ENCODE data around the gene CMC1. TPM values are rescaled to one million over a fixed set of nuclear protein-coding genes. Genes with fewer than 3 reads are reported as not detected.
"Not testable (repeated sequence)": the region's sequence is repeated elsewhere in the genome, so short reads cannot be mapped to it uniquely, and the experiment has no call there.

CMC1 gene
- total RNA-seq, 4 donors from 2014 or later: 5.5 to 22.7 (median 17.3) TPM

DNA sequence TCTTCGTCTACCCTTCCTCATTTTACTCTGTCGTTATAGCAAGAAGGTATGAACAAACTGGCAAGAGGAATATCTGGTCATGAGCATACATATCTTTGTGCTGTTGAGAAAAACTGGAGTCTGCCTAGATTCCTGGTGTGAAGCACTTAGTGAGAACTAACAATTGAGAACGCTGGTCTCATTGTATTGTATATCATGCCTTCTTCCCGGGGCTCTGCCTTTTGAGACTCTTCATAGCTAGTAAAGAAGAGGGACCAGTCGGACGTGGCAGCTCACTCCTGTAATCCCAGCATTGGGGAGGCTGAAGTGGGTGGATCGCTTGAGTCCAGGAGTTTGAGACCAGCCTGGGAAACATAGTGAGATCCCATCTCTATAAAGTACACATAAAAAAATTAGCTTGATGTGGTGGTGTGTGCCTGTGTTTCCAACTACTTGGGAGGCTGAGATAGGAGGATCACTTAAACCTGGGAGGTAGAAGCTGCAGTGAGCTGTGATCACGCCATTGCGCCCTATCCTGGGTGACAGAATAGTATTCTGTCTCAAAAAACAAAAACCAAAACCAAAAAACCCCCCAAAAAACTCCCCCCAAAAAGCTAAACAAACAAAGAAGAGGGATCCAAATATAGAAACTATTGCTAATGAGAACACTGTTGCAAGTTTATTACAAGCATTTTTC lies 11.8 kb downstream of the CMC1 start:
- no peaks in the 10 kb centered on the region for H3K36me3 ChIP-seq
- 79 to 92% methylated on average over 9 of the region's 9 CpGs for WGBS, 2 donors
- no peaks in the 10 kb centered on the region for H3K4me1 ChIP-seq
- H3K4me3 ChIP-seq: no peak overlapping the region
- TF ChIP-seq EP300 (IDR thresholded peaks at IDR 0.05) (no peak), POLR2A (IDR thresholded peaks at IDR 0.05) (no peak)
- TF ChIP-seq, protein P1, sequence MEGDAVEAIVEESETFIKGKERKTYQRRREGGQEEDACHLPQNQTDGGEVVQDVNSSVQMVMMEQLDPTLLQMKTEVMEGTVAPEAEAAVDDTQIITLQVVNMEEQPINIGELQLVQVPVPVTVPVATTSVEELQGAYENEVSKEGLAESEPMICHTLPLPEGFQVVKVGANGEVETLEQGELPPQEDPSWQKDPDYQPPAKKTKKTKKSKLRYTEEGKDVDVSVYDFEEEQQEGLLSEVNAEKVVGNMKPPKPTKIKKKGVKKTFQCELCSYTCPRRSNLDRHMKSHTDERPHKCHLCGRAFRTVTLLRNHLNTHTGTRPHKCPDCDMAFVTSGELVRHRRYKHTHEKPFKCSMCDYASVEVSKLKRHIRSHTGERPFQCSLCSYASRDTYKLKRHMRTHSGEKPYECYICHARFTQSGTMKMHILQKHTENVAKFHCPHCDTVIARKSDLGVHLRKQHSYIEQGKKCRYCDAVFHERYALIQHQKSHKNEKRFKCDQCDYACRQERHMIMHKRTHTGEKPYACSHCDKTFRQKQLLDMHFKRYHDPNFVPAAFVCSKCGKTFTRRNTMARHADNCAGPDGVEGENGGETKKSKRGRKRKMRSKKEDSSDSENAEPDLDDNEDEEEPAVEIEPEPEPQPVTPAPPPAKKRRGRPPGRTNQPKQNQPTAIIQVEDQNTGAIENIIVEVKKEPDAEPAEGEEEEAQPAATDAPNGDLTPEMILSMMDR (IDR thresholded peaks at IDR 0.05): no peak
- H3K27ac ChIP-seq: no peak overlapping the region
- H3K9me3 ChIP-seq: no peaks in the 10 kb centered on the region
- DNase-seq (ENCODE audit: low spot score in 2 of 2): no peak
- no peaks in the 10 kb centered on the region for H3K27me3 ChIP-seq

DNA sequence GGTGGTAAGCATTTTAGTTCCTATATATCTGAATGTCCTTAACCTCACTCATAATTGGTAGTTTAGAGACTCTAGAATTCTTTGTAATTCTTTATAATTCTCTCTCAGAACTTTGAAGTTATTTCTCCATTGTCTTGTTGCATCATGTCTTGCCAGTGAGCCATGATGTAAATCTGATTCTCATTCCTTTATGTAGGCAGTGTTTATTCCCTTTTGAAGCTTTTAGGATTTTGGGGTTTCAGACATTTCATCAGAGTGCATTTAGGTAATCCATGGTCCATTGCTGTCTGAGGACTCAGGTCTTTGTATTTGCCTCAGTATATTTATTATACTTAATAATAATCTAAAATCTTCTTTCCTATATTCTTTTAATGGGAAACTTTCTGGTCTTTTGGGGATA lies 20.6 kb downstream of the CMC1 start:
- Histone ChIP-seq H3K27ac (no peak overlapping the region), H3K4me3 (no peak overlapping the region), H3K27me3 (no peaks in the 10 kb centered on the region), H3K9me3 (no peaks in the 10 kb centered on the region), H3K4me1 (no peaks in the 10 kb centered on the region), H3K36me3 (peaks cover 0 to 14% (median 0%) of the 10 kb centered on the region in 3 donors)
- no peak for DNase-seq (ENCODE audit: low spot score in 2 of 2)
- no peak for TF ChIP-seq POLR2A (IDR thresholded peaks at IDR 0.05)
- TF ChIP-seq, protein P1 (IDR thresholded peaks at IDR 0.05): no peak
- no peak for TF ChIP-seq EP300 (IDR thresholded peaks at IDR 0.05)

DNA sequence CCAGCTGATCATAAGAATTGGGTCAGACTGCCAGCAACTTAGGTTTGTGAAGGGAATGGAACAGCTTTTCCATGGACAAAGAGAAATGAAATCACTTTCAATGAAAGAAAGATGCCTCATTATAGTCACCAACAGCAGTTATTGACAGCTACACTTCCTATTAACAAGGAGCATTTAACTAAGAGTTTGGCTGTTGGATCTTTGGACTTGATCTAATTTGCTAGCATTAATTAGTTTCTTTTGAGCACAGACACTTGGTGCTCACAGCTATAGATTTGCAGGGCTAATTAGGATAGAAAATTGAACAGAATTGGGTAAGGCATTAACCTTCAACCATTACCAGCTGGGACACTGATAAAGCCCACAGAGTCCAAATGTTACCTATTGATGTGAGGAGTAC lies 24.2 kb downstream of the CMC1 start:
- H3K27ac ChIP-seq: no peak overlapping the region
- DNase-seq (ENCODE audit: low spot score in 2 of 2): no peak
- peaks cover 0 to 38% (median 0%) of the 10 kb centered on the region in 3 donors for H3K36me3 ChIP-seq
- no peak overlapping the region for H3K4me3 ChIP-seq
- no peaks in the 10 kb centered on the region for H3K4me1 ChIP-seq
- peaks cover 0 to 4% (median 0%) of the 10 kb centered on the region in 4 donors for H3K9me3 ChIP-seq
- no peaks in the 10 kb centered on the region for H3K27me3 ChIP-seq
- no peak for TF ChIP-seq EP300 (IDR thresholded peaks at IDR 0.05)
- TF ChIP-seq POLR2A (IDR thresholded peaks at IDR 0.05): no peak

DNA sequence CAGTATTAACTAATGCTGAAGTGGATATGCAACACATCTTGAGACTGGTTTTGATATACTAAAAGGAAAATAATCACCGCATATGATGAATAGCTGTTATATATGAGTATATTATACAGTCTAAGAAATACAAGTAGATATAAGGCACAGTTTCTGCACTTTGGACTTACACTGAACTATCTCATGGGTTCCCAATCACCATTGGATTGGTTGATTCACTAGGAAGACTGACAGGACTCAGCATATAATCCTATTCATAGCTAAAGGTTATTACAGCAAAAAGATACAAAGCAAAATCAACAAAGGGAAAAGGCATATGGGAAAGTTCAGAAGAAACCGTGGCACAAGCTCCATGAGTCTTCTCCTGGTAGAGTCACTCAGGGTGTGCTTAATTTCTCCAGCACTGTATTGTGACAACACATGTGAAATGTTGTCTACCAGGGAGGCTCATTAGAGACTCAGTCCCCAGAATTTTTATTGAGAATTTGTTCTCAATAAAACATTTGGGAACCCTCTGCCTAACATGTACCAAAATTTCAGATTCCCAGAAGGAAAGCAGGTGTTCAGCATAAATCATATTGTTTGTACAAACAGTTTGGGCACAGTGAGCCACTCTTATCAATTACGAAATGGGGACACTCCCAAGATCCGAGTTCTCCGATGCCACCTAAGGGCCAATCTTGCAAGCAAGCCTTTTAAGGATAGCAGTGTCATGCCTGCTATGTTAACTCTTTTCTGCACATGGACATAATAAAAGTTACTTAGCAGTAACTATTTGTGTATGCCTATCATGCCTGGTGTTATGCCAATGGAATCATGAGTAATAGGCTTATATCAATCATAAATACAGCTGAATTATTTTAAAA lies 26.8 kb downstream of the CMC1 start:
- Histone ChIP-seq H3K27ac (no peak overlapping the region), H3K9me3 (peaks cover 0 to 22% (median 3%) of the 10 kb centered on the region in 4 donors), H3K27me3 (no peaks in the 10 kb centered on the region), H3K36me3 (peaks cover 0 to 63% (median 0%) of the 10 kb centered on the region in 3 donors), H3K4me3 (no peak overlapping the region), H3K4me1 (no peaks in the 10 kb centered on the region)
- TF ChIP-seq, protein P1 (IDR thresholded peaks at IDR 0.05): no peak
- TF ChIP-seq POLR2A (IDR thresholded peaks at IDR 0.05) (no peak), EP300 (IDR thresholded peaks at IDR 0.05) (no peak)
- 74 to 79% methylated on average over 5 of the region's 5 CpGs for WGBS, 2 donors
- no peak for DNase-seq (ENCODE audit: low spot score in 2 of 2)

DNA sequence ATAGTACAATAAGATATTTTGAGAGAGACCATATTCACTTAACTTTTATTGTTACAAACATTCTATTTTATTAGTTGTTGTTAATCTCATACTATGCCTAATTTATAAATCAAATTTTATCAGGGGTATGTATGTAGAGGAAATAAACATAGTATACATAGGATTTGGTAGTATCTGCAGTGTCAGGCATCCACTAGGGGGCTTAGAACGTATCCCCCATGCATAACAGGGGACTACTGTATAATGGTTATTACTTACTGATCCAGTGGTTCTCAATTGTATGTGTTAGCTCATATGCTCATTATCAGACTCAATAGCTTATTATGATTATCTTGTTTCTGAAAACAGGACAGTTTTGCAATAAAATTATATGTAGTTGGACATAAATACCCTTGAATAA lies 27.6 kb downstream of the CMC1 start:
- Histone ChIP-seq H3K9me3 (peaks cover 0 to 29% (median 7%) of the 10 kb centered on the region in 4 donors), H3K4me1 (no peaks in the 10 kb centered on the region), H3K27ac (no peak overlapping the region), H3K27me3 (no peaks in the 10 kb centered on the region), H3K36me3 (peaks cover 0 to 69% (median 2%) of the 10 kb centered on the region in 3 donors), H3K4me3 (no peak overlapping the region)
- 58 to 70% methylated on average over 1 of the region's 1 CpG for WGBS, 2 donors
- TF ChIP-seq, protein P1 (IDR thresholded peaks at IDR 0.05): no peak
- TF ChIP-seq POLR2A (IDR thresholded peaks at IDR 0.05): no peak
- no peak for DNase-seq (ENCODE audit: low spot score in 2 of 2)

DNA sequence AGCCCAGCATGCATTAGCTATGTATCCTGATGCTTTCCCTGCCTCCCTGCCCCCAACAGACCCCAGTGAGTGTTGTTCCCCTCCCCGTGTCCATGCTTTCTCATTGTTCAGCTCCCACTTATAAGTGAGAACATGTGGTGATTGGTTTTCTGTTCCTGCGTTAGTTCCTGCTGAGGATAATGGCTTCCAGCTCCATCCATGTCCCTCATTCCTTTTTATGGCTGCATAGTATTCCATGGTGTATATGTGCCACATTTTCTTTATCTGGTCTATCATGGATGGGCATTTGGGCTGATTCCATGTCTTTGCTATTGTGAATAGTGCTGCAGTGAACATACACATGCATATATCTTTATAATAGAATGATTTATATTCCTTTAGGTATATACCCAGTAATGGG lies 28.5 kb downstream of the CMC1 start:
- peaks cover 0 to 74% (median 2%) of the 10 kb centered on the region in 3 donors for H3K36me3 ChIP-seq
- WGBS, 2 donors: 94 to 95% methylated on average over 2 of the region's 2 CpGs
- not testable (repeated sequence) for H3K4me3 ChIP-seq; H3K27ac ChIP-seq; H3K27me3 ChIP-seq; DNase-seq (ENCODE audit: low spot score in 2 of 2); H3K4me1 ChIP-seq
- peaks cover 0 to 35% (median 7%) of the 10 kb centered on the region in 4 donors for H3K9me3 ChIP-seq
